Measurements from ENCODE around the gene FTSJ1.

Gene FTSJ1

DNA sequence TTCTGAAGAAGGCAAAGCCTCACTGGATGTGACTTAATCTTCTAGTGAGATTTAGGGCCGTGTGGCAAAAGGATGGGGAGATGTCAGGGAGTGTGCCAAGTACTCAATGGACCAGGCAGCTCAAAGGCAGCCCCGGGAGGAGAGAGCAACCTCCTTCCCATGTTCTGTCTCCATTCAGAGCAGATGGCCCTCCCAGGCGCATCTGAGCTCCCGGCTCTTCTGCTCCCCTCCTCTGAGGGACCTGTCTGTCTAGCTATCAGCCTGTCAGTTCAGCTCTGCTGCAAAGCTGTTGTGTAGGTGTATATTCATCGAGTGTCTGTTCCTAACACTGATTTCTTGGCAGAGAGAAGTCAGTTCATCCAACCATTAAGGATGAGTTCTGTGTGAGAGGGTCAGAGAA is 21.9 kb downstream of the FTSJ1 start:
- TF ChIP-seq, protein P1, sequence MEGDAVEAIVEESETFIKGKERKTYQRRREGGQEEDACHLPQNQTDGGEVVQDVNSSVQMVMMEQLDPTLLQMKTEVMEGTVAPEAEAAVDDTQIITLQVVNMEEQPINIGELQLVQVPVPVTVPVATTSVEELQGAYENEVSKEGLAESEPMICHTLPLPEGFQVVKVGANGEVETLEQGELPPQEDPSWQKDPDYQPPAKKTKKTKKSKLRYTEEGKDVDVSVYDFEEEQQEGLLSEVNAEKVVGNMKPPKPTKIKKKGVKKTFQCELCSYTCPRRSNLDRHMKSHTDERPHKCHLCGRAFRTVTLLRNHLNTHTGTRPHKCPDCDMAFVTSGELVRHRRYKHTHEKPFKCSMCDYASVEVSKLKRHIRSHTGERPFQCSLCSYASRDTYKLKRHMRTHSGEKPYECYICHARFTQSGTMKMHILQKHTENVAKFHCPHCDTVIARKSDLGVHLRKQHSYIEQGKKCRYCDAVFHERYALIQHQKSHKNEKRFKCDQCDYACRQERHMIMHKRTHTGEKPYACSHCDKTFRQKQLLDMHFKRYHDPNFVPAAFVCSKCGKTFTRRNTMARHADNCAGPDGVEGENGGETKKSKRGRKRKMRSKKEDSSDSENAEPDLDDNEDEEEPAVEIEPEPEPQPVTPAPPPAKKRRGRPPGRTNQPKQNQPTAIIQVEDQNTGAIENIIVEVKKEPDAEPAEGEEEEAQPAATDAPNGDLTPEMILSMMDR (IDR thresholded peaks at IDR 0.05; ENCODE audit: insufficient read depth, missing control alignments), result no peak
- FAIRE-seq (no peak), DNase-seq (ENCODE audit: insufficient read length, low spot score) (no peak)

DNA sequence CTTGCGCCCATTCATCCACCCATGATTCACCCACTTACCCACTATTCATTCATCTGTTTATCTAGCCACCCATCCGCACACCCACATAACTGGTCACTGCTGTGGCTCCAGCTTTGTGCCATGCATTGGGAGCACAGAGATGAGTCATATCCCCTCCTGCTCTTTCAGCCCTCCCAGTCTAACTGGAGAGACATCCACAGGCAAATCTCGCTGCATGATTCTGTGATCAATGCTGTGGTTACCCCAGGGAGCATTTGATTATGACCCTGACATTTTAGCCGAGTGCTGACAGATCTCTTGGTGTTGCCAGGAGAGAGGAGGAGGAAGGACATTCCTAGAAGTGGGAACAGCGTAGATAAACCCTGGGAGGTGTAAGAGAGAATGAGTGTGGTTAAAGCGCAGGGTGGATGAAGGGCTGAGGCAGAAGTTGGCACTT is 22.4 kb downstream of the FTSJ1 start:
- no peak for DNase-seq (ENCODE audit: insufficient read length, low spot score)
- no peak for FAIRE-seq
- TF ChIP-seq, protein P1 (IDR thresholded peaks at IDR 0.05; ENCODE audit: insufficient read depth, missing control alignments), result no peak

DNA sequence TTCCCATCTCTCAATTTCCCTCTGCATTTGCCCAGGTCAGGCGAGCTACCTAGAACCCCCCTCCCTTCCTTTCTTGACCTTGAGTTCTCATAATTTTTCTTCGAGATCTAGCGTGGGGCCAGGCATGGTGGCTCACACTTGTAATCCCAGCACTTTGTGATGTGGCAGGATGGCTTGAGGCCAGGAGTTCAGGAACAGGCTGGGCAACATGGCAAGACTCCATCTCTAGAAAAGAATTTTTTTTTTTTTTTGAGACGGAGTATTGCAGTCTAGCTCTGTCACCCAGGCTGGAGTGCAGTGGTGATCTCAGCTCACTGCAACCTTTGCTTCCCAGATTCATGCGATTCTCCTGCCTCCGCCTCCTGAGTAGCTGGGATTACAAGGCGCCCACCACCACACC is 28.3 kb downstream of the FTSJ1 start:
- DNase-seq (ENCODE audit: insufficient read length, low spot score), result no peak
- TF ChIP-seq, protein P1 (IDR thresholded peaks at IDR 0.05; ENCODE audit: insufficient read depth, missing control alignments), result no peak
- no peak for FAIRE-seq

DNA sequence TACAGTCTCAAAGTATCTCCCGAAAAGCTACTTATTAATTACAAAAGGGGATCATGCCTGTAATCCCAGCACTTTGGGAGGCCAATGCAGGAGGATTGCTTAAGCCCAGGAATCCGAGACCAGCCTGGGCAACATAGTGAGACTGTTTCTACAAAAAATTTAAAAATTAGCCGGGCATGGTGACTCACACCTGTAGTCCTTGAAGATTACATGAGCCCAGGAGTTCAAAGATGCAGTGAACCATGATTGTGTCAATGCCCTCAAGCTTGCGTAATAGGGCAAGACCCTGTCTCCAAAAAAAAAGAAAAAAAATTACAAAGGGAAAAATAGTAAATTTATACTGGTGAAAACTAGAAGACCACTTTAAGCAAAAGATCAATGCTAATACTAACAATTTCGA is 29.5 kb downstream of the FTSJ1 start:
- FAIRE-seq (no peak), DNase-seq (ENCODE audit: insufficient read length, low spot score) (no peak)
- TF ChIP-seq, protein P1 (IDR thresholded peaks at IDR 0.05; ENCODE audit: insufficient read depth, missing control alignments), result no peak

DNA sequence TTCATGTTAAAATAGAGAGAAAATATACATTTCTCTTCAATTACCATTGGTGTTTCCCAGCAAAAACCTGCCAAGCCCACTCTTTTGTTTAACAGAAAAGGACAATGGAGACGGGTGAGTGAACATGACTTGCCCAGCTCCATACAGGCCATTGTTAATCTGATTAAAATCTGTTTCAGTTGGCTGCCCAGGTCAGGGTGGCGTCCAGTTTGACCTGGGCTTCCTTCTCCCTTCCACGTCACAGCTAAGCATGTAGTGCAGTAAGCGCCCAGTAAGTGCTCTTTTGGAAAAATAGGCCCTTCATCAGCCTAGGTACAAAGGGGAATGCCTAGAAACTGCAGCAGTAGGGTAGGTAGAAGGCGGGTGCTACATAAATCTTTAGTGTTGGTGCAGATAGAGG is 31.2 kb downstream of the FTSJ1 start:
- TF ChIP-seq, protein P1 (IDR thresholded peaks at IDR 0.05; ENCODE audit: insufficient read depth, missing control alignments), result no peak
- FAIRE-seq (no peak), DNase-seq (ENCODE audit: insufficient read length, low spot score) (no peak)

DNA sequence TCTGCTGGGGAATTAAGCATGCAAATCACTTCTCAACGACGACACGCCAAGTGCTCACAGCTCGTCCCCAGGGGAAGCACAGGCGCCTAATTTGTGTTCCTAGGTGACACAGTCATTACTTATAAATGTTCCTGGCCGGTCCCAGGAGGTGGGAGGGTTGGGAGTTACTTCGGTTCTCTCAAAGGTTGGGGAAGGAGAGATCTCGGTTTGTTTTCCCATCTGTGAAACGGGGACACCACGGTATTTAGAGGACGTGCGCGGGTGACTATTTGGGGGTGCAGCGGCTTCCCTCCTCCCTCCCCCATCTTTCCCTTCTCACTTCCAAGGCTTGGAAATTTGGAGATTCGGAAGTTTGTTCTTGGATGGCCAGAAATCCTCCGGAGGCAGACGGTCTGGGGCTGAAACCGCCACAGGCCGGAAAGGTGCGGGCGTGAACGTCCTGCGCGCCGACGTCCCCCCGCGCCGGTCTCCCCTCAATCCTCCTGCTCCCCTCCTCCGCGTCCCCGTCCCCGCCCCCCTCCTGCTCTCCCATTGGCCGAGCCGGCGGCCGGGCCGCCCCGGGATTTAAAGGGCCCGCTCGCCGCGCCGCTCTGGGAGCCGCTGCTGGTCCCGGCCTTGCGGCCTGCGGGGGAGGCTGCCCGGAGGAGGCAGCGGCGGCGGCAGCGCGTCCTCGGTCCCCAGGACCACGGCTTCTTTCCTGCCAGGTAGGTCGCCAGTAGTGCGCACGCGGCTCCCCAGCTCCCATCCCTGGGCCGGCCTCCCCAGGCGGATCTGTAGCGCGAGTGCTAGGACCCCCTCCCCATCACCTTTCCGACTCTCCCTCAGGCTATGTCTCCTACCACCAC is 32.6 kb downstream of the FTSJ1 start, which contains the start of gene PORCN:
Gene PORCN, plus strand, starts transcription at position 593 of the 845 bp plus-strand sequence. CDS start 829 bp downstream, outside the sequence.
- FAIRE-seq (no peak), DNase-seq (ENCODE audit: insufficient read length, low spot score) (peak; percentile 77)
- TF ChIP-seq, protein P1 (IDR thresholded peaks at IDR 0.05; ENCODE audit: insufficient read depth, missing control alignments), result no peak

DNA sequence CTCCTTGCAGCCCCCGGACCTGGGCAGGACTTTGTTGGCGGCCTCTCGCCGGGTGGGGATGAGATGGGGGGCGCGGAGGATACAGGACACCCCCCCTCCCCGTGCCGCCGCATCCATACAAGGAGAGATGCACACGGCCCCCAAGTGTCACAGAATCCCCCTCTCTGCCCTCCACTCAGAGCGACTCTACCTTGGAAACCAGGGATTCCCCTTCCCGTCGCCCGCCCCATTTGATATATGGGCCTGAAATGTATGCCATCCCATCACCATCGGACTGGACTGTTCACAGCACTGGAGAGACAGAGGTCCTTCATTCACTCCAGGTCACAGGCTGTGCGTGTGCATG is 33.2 kb downstream of the FTSJ1 start:
- DNase-seq (ENCODE audit: insufficient read length, low spot score), result no peak
- TF ChIP-seq, protein P1 (IDR thresholded peaks at IDR 0.05; ENCODE audit: insufficient read depth, missing control alignments), result no peak
- no peak for FAIRE-seq

All from D721Med (cell line).